ENCODE measurements around the gene STARD10. TPM values are rescaled to one million over a fixed set of nuclear protein-coding genes. Genes with fewer than 3 reads are reported as not detected.
"Not testable (repeated sequence)": the region's sequence is repeated elsewhere in the genome, so short reads cannot be mapped to it uniquely, and the experiment has no call there.

Gene STARD10
- total RNA-seq, 1 donor from 2014 or later, result 540 TPM

GRCh38 chr11:72826191-72826941 is 32.5 kb upstream of the STARD10 start:
- DNase-seq (ENCODE audit: low spot score), result no peak

GRCh38 chr11:72825661-72826060 is 31.8 kb upstream of the STARD10 start:
- DNase-seq (ENCODE audit: low spot score), result no peak

GRCh38 chr11:72824811-72825505 is 31.1 kb upstream of the STARD10 start:
- no peak for DNase-seq (ENCODE audit: low spot score)

- no peak for DNase-seq (ENCODE audit: low spot score)
These were observed 30.2 kb upstream of the STARD10 start for GRCh38 chr11:72824020-72824419.

- no peak for DNase-seq (ENCODE audit: low spot score)
These were observed 29.4 kb upstream of the STARD10 start for GRCh38 chr11:72823105-72823804.

GRCh38 chr11:72821920-72822799 is 28.3 kb upstream of the STARD10 start:
- DNase-seq (ENCODE audit: low spot score), result peak; percentile 91

GRCh38 chr11:72821221-72821919 is 27.5 kb upstream of the STARD10 start:
- DNase-seq (ENCODE audit: low spot score), result no peak

GRCh38 chr11:72820439-72821139 is 26.7 kb upstream of the STARD10 start:
- no peak for DNase-seq (ENCODE audit: low spot score)

- DNase-seq (ENCODE audit: low spot score), result no peak
These were observed 25.1 kb upstream of the STARD10 start for GRCh38 chr11:72818971-72819370.

GRCh38 chr11:72817966-72818365 is 24.1 kb upstream of the STARD10 start:
- no peak for DNase-seq (ENCODE audit: low spot score)

- no peak for DNase-seq (ENCODE audit: low spot score)
These were observed 22.6 kb upstream of the STARD10 start for GRCh38 chr11:72816404-72816990.

- DNase-seq (ENCODE audit: low spot score), result no peak
These were observed 21.3 kb upstream of the STARD10 start for GRCh38 chr11:72815110-72815618.

GRCh38 chr11:72814286-72815109 is 20.7 kb upstream of the STARD10 start, which contains the start of gene ATG16L2:
Gene ATG16L2 (plus strand): TSS chr11:72814411. CDS start chr11:72814446, 35 bp downstream.
- peak; percentile 85 for DNase-seq (ENCODE audit: low spot score)

- DNase-seq (ENCODE audit: low spot score), result peak; percentile 76
These were observed 20.0 kb upstream of the STARD10 start for GRCh38 chr11:72813740-72814285.

- no peak for DNase-seq (ENCODE audit: low spot score)
These were observed 19.3 kb upstream of the STARD10 start for GRCh38 chr11:72812967-72813739.

- no peak for DNase-seq (ENCODE audit: low spot score)
These were observed 18.7 kb upstream of the STARD10 start for GRCh38 chr11:72812604-72812966.

GRCh38 chr11:72811686-72812085 is 17.8 kb upstream of the STARD10 start:
- not testable (repeated sequence) for DNase-seq (ENCODE audit: low spot score)

GRCh38 chr11:72808331-72808798 is 14.5 kb upstream of the STARD10 start:
- DNase-seq (ENCODE audit: low spot score), result no peak
